ENCODE measurements around the gene FNDC3B. TPM values are rescaled to one million over a fixed set of nuclear protein-coding genes. Genes with fewer than 3 reads are reported as not detected.

The FNDC3B gene
- total and polyA plus RNA-seq, 2 of the 8 experiments (the other 6 are each of a cell fraction or from before 2014, with no cell fraction given) = 14.1 to 44.4 TPM

DNA sequence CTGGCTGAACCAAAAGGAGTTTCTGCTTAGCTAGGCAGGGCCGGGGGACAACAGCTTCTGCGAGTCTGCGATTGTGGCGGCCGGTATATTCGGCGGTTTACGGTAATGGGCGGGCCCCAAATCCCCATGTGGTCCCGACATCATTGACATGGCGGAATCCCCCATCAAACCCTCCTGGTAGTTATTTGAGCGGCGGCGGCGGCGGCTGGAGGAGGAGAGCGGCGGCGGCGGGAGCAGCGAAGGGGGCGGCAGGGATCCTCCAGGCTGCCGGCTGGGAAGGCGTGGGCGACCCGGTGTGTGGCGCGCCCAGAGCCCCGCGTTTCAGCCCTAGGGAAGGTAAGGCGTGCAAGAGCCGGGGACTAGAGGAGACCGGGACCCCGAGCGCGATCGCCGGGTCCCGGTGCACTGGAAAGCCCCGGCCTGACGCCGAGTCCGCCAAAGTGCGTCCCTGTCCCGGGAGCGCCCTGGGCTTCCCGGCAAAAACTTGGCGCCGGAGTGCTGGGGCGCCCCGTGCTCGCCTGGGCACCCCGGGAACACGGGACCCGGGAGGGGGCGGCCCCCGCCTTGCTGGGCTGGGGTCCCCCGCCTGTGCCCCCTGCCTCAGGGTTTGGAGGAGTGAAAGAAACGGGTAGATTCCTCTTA, at the start of gene FNDC3B (continued):
- TF ChIP-seq TCF12 (IDR thresholded peaks at IDR 0.05; ENCODE audit: low read depth, low read length) (0 out of 2 replicates have a peak, but pooled peaks have one; percentile 27), SIRT6 (IDR thresholded peaks at IDR 0.05; ENCODE audit: low read length) (no peak), ZNF274 (IDR thresholded peaks at IDR 0.05; ENCODE audit: borderline replicate concordance, extremely low read depth, low read length) (no peak), SP4 (IDR thresholded peaks at IDR 0.05; ENCODE audit: low read length) (0 out of 2 replicates have a peak, but pooled peaks have one; percentile 34), RAD21 (IDR thresholded peaks at IDR 0.05 in 1 of 2, conservative IDR thresholded peaks at IDR 0.05 in 1 of 2; ENCODE audit: low read depth in 2 of 2, low read length in 2 of 2) (peak in 1 of 2 experiments; percentile 38; a peak in 1 of 4 replicates), TEAD4 (IDR thresholded peaks at IDR 0.05; ENCODE audit: low read depth, low read length) (peak; percentile 38; the same call in 1 of the 2 replicates), BRCA1 (IDR thresholded peaks at IDR 0.05; ENCODE audit: low read depth, low read length) (no peak)
- TF ChIP-seq, protein P1, sequence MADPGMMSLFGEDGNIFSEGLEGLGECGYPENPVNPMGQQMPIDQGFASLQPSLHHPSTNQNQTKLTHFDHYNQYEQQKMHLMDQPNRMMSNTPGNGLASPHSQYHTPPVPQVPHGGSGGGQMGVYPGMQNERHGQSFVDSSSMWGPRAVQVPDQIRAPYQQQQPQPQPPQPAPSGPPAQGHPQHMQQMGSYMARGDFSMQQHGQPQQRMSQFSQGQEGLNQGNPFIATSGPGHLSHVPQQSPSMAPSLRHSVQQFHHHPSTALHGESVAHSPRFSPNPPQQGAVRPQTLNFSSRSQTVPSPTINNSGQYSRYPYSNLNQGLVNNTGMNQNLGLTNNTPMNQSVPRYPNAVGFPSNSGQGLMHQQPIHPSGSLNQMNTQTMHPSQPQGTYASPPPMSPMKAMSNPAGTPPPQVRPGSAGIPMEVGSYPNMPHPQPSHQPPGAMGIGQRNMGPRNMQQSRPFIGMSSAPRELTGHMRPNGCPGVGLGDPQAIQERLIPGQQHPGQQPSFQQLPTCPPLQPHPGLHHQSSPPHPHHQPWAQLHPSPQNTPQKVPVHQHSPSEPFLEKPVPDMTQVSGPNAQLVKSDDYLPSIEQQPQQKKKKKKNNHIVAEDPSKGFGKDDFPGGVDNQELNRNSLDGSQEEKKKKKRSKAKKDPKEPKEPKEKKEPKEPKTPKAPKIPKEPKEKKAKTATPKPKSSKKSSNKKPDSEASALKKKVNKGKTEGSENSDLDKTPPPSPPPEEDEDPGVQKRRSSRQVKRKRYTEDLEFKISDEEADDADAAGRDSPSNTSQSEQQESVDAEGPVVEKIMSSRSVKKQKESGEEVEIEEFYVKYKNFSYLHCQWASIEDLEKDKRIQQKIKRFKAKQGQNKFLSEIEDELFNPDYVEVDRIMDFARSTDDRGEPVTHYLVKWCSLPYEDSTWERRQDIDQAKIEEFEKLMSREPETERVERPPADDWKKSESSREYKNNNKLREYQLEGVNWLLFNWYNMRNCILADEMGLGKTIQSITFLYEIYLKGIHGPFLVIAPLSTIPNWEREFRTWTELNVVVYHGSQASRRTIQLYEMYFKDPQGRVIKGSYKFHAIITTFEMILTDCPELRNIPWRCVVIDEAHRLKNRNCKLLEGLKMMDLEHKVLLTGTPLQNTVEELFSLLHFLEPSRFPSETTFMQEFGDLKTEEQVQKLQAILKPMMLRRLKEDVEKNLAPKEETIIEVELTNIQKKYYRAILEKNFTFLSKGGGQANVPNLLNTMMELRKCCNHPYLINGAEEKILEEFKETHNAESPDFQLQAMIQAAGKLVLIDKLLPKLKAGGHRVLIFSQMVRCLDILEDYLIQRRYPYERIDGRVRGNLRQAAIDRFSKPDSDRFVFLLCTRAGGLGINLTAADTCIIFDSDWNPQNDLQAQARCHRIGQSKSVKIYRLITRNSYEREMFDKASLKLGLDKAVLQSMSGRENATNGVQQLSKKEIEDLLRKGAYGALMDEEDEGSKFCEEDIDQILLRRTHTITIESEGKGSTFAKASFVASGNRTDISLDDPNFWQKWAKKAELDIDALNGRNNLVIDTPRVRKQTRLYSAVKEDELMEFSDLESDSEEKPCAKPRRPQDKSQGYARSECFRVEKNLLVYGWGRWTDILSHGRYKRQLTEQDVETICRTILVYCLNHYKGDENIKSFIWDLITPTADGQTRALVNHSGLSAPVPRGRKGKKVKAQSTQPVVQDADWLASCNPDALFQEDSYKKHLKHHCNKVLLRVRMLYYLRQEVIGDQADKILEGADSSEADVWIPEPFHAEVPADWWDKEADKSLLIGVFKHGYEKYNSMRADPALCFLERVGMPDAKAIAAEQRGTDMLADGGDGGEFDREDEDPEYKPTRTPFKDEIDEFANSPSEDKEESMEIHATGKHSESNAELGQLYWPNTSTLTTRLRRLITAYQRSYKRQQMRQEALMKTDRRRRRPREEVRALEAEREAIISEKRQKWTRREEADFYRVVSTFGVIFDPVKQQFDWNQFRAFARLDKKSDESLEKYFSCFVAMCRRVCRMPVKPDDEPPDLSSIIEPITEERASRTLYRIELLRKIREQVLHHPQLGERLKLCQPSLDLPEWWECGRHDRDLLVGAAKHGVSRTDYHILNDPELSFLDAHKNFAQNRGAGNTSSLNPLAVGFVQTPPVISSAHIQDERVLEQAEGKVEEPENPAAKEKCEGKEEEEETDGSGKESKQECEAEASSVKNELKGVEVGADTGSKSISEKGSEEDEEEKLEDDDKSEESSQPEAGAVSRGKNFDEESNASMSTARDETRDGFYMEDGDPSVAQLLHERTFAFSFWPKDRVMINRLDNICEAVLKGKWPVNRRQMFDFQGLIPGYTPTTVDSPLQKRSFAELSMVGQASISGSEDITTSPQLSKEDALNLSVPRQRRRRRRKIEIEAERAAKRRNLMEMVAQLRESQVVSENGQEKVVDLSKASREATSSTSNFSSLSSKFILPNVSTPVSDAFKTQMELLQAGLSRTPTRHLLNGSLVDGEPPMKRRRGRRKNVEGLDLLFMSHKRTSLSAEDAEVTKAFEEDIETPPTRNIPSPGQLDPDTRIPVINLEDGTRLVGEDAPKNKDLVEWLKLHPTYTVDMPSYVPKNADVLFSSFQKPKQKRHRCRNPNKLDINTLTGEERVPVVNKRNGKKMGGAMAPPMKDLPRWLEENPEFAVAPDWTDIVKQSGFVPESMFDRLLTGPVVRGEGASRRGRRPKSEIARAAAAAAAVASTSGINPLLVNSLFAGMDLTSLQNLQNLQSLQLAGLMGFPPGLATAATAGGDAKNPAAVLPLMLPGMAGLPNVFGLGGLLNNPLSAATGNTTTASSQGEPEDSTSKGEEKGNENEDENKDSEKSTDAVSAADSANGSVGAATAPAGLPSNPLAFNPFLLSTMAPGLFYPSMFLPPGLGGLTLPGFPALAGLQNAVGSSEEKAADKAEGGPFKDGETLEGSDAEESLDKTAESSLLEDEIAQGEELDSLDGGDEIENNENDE (IDR thresholded peaks at IDR 0.05; ENCODE audit: insufficient replicate concordance, low read length) = peak; percentile 100
- TF ChIP-seq, protein P2, sequence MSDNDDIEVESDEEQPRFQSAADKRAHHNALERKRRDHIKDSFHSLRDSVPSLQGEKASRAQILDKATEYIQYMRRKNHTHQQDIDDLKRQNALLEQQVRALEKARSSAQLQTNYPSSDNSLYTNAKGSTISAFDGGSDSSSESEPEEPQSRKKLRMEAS (IDR thresholded peaks at IDR 0.05) = peak; percentile 62; the same call in 1 of the 2 replicates
